ENCODE results near the gene CCDC47. TPM values are rescaled to one million over a fixed set of nuclear protein-coding genes. Genes with fewer than 3 reads are reported as not detected.

The CCDC47 gene
- total and polyA plus RNA-seq, 4 donors = 33.0 to 87.2 (median 62.8) TPM

DNA sequence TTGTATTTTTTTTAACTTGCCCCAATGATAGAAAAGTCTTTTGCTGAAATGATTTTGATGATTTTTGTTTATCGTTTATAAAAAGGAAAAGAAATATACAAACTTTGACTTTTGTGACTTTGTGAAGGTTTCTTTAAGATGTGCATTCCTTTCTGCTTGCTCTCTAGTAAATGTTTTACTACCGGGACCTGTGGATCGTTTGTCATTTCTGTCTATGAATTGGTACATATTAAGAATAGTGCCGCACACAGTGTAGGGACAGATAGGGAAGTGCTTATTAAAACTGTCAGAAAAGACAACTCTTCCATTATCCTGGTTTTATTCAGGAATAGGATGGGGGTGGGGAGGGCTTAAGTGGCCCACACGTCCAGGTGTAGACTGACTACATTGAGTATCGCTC, 45.7 kb upstream of the CCDC47 start:
- Histone ChIP-seq H3K4me1 (ENCODE audit: control insufficient read depth in 4 of 4, insufficient read depth in 4 of 4, low read length in 3 of 4) (peaks cover 0 to 15% (median 13%) of the 10 kb centered on the region in 4 donors), H3K27ac (ENCODE audit: low read depth in 1 of 2, low read length in 2 of 2) (no peak overlapping the region), H3K9ac (ENCODE audit: low read depth in 1 of 2, low read length in 2 of 2) (no peak overlapping the region), H3K36me3 (ENCODE audit: control insufficient read depth in 4 of 4, insufficient read depth in 3 of 4, low read depth in 1 of 4, low read length in 3 of 4) (peaks cover 14 to 93% (median 76%) of the 10 kb centered on the region in 4 donors), H3K27me3 (ENCODE audit: control insufficient read depth in 4 of 4, insufficient read depth in 4 of 4, low read length in 3 of 4) (no peaks in the 10 kb centered on the region), H3K4me3 (ENCODE audit: low read depth in 1 of 3, low read length in 3 of 3) (no peak overlapping the region), H3K9me3 (ENCODE audit: control insufficient read depth in 4 of 4, low read length in 3 of 4) (no peaks in the 10 kb centered on the region)
- no peak for DNase-seq (ENCODE audit: low spot score)
- no peak for TF ChIP-seq RAD21 (IDR thresholded peaks at IDR 0.05)
- no peak for TF ChIP-seq RXRA (IDR thresholded peaks at IDR 0.05)
- TF ChIP-seq, protein P1, sequence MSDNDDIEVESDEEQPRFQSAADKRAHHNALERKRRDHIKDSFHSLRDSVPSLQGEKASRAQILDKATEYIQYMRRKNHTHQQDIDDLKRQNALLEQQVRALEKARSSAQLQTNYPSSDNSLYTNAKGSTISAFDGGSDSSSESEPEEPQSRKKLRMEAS (IDR thresholded peaks at IDR 0.05) = no peak
- no peak for TF ChIP-seq ATF3 (IDR thresholded peaks at IDR 0.05)
- no peak for TF ChIP-seq YY1 (IDR thresholded peaks at IDR 0.05)
- TF ChIP-seq REST (IDR thresholded peaks at IDR 0.05) = no peak
- TF ChIP-seq EGR1 (IDR thresholded peaks at IDR 0.05; ENCODE audit: low read depth in 2 of 2) = no peak
- no peak for TF ChIP-seq ZBTB33 (IDR thresholded peaks at IDR 0.05)
- TF ChIP-seq TAF1 (conservative IDR thresholded peaks at IDR 0.05) = no peak
- TF ChIP-seq NR2F2 (IDR thresholded peaks at IDR 0.05) = no peak
- no peak for TF ChIP-seq JUND (IDR thresholded peaks at IDR 0.05)
- 42% methylated on average over 6 of the region's 6 CpGs for WGBS

GRCh38 chr17:63817736-63818385, 44.5 kb upstream of the CCDC47 start:
- DNase-seq (ENCODE audit: low spot score) = no peak
- H3K4me1 ChIP-seq (ENCODE audit: control insufficient read depth in 4 of 4, insufficient read depth in 4 of 4, low read length in 3 of 4) = peaks cover 0 to 15% (median 13%) of the 10 kb centered on the region in 4 donors
- H3K4me3 ChIP-seq (ENCODE audit: low read depth in 1 of 3, low read length in 3 of 3) = no peak overlapping the region
- no peak overlapping the region for H3K27ac ChIP-seq (ENCODE audit: low read depth in 1 of 2, low read length in 2 of 2)
- 97% methylated on average over 27 of the region's 27 CpGs for WGBS
- no peaks in the 10 kb centered on the region for H3K9me3 ChIP-seq (ENCODE audit: control insufficient read depth in 4 of 4, low read length in 3 of 4)
- H3K36me3 ChIP-seq (ENCODE audit: control insufficient read depth in 4 of 4, insufficient read depth in 3 of 4, low read depth in 1 of 4, low read length in 3 of 4) = peaks cover 23 to 94% (median 79%) of the 10 kb centered on the region in 4 donors
- no peaks in the 10 kb centered on the region for H3K27me3 ChIP-seq (ENCODE audit: control insufficient read depth in 4 of 4, insufficient read depth in 4 of 4, low read length in 3 of 4)
- no peak overlapping the region for H3K9ac ChIP-seq (ENCODE audit: low read depth in 1 of 2, low read length in 2 of 2)
- TF ChIP-seq REST (IDR thresholded peaks at IDR 0.05) (no peak), HNF4G (IDR thresholded peaks at IDR 0.05) (no peak), RAD21 (IDR thresholded peaks at IDR 0.05) (no peak), JUND (IDR thresholded peaks at IDR 0.05) (no peak), EGR1 (IDR thresholded peaks at IDR 0.05; ENCODE audit: low read depth in 2 of 2) (no peak), ATF3 (IDR thresholded peaks at IDR 0.05) (no peak), RXRA (IDR thresholded peaks at IDR 0.05) (no peak), SP1 (IDR thresholded peaks at IDR 0.05) (no peak), ZBTB33 (IDR thresholded peaks at IDR 0.05) (no peak), CTCF (IDR thresholded peaks at IDR 0.05; ENCODE audit: low read depth, low read length, missing input control) (no peak), YY1 (IDR thresholded peaks at IDR 0.05) (no peak), TAF1 (conservative IDR thresholded peaks at IDR 0.05) (no peak), GABPA (IDR thresholded peaks at IDR 0.05 in 1 of 2, conservative IDR thresholded peaks at IDR 0.05 in 1 of 2) (no peak)
- TF ChIP-seq, protein P1 (IDR thresholded peaks at IDR 0.05) = no peak

Measured in liver (tissue), 9 donors.